Placental pericyte (primary cell): Measurements from ENCODE around the gene MRPL19. TPM values are rescaled to one million over a fixed set of nuclear protein-coding genes. Genes with fewer than 3 reads are reported as not detected.

Experiments used
- small RNA-seq: library from RNA; depleted of rRNA; stranded (forward); fragments of <200 nt; gene quantifications from one replicate; pipeline ENCODE3, GENCODE V24; 2012; ENCODE audit warnings: low replicate concordance
- total RNA-seq: library from RNA; depleted of rRNA; stranded (reverse); fragments of >200 nt; gene quantifications from 2 replicates; pipeline ENCODE4 v1.2.3, GENCODE V29; 2012

Gene MRPL19
- total RNA-seq: 33.3 and 41.4 TPM in 2 replicates

GRCh38 chr2:75646583-75647425 is at the start of gene MRPL19:
MRPL19 (plus strand) TSS chr2:75646783; CDS start chr2:75646808, 25 bp downstream.

GRCh38 chr2:75710577-75711253 is 64.1 kb downstream of the MRPL19 start, which contains the start of gene GCFC2:
GCFC2 (minus strand) TSS chr2:75710915; CDS start chr2:75710855, 60 bp downstream.

Small RNA genes lying within 50 kb of the gene (small RNA-seq; reads per million reads assigned to genes)
- not detected for gene RF00012

Other genes with a start within 250 kb of the MRPL19 start
- 36.5 and 51.3 TPM in 2 replicates for gene EVA1A, start 85.8 kb upstream of the MRPL19 start, total RNA-seq
- gene GCFC2, start 64.1 kb downstream of the MRPL19 start, total RNA-seq: 9.8 and 14.9 TPM in 2 replicates